NAMALWA (cell line): ENCODE data around the gene ATP5PB.
A peak's percentile ranks its signal among the peaks of the same experiment; 100 is the strongest.

Source experiments
- DNase-seq: peaks from one replicate; pipeline ENCODE4 v3.0.0-alpha.2; 2015; ENCODE audit warnings: low spot score

ATP5PB gene

DNA sequence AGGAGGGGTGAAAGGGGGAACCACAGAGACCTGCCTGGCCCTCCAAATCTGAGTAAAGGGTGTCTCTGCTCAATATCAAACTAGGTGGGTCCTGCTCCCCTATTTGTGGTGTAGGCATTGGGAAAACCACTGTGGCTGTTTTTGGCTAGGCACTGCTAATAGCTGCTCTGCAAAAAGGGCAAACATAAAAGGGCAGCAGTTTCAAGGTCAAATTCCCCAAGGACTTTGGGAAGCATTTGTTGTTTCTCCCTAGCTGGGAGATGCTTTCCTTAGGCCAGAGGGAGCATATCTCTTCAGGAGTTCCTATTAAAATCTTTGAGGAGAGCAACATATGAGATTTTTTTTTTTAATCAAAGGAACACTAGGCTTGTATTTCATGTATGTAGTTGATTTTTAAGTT lies 26.9 kb downstream of the ATP5PB start:
- no peak for DNase-seq

DNA sequence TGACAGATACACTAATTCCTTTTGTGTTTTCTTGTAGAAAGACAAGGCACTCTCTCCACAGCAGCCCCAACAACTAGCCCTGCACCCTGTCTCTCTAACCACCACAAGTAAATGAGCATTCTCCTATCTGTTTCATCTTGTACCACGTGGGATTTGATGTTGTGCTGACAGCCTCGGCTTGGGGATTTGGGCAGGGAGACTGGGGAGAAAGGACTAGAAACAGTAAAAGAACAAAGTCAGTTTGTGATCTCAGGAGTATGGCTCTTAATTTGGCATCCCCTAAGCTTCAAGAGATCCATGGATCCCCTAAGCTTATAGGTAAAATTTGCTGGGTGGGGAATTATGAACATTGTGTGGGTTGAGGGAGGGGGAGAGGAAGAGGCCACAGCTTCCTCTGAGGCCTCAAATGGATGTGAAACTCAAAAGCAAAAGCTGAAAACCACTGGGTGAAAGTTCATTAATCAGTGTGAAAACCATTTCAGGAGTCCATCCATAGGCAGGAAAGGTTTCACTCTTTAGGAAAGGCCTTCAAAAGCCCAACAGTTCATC lies 27.6 kb downstream of the ATP5PB start:
- no peak for DNase-seq

- DNase-seq, result no peak
Observed at GRCh38 chr1:111480674-111481073, 31.4 kb downstream of the ATP5PB start.

- DNase-seq, result peak; percentile 53
Observed at GRCh38 chr1:111481387-111482221, 32.3 kb downstream of the ATP5PB start.

DNA sequence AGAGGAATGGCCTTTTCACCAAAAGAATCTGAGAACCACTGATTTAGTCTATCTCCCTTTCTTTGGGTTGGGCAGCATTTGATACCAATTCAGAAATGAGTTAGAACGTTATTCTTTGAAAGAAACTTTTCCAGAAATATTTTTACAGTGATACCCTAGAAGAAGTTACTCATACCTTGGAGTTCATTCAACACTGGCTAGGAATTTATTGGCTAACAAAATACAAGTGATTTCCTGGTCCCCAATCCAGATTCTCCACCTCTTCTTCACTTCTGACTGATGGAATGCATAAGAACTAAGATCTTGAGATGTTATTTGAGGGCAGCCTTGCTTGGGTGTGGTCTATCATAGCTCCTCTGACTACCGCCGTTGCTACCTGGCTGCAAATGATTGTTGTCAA lies 33.9 kb downstream of the ATP5PB start:
- DNase-seq, result no peak

DNA sequence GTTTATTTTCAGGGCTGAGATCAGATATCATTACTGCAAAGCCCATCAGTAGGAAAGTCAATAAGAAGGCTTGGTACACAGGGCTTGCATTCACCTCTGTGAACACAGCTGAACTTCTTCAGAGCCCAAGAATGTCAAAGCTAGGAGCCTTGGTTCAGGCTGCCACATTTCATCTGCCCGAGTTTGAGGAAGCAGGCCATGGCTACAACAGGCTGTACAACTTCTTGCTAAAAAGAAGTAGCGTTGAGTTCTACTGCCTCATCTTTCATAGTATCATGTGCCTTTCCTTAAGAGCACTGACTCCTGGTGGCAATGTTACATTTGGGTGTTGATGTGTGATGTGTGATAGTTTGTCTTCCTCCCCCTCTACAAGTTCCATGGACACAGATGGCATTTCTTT lies 34.6 kb downstream of the ATP5PB start:
- no peak for DNase-seq

DNA sequence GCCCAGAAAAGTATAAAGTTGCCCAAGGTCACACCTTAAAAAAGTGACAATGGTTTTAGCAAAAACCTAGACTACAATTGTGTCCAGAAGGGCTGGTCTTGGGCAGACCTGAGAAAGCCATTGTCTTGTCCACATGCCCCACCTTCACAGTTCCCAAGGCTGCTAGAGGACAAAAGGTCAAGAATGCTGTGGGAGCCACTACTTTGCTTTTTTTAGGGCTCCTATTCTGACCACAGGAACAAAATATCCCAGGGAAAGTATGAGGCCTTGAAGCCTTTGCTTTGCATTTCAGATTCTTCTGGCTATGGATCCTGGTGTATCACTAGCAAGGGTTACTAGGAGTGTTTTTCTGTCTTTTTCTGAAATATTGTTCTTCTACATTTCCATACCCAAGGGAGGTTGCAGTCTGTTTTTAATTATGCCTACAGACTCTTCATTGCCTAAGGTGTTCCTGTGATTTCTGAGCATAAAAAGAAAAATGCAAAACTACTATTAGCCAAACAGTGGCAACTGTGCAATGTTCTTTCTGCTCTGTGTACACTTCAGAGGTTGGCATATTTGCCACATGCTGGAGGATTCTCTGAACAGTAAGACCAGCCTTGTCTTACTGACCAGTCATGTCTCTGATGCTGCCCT lies 35.2 kb downstream of the ATP5PB start:
- DNase-seq, result no peak

DNA sequence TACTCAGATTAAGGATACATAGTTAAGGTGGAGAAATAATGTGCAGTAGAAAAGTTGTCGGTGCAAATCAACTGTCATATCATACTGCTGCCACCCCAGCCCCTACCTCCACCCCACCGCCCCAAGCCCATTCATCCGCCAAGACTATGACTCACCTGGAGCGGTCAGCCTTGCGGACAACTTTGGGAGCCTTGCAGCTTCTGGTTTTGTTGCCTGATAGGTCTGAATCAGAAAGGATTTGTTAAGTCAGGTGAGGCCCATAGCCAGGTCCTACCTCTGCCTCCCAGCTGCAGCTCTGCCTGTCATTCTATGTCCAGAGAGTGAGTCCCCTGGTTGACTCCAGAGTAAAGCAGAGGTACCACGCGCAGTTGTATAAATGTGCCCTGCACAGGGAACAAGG lies 37.2 kb downstream of the ATP5PB start:
- DNase-seq, result no peak

DNA sequence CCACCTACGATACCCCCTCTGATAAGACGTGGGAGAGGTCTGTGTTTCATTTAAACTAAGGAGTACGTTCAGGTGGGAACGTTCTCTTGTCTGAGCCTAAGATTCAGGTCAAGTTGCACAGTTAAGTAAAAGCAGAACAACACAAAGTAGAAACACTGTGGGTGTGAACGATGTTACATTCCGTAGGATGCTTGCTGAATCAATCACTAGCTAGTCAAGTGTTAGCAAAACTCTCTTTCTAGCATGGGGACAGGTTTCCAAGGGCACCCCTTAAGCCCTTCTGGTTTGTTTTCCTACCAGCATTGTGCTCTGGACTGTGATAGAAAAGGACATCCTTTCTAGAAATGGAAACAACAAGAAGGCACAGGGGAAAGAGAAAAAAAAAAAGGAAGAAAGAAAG lies 37.9 kb downstream of the ATP5PB start:
- DNase-seq, result no peak

DNA sequence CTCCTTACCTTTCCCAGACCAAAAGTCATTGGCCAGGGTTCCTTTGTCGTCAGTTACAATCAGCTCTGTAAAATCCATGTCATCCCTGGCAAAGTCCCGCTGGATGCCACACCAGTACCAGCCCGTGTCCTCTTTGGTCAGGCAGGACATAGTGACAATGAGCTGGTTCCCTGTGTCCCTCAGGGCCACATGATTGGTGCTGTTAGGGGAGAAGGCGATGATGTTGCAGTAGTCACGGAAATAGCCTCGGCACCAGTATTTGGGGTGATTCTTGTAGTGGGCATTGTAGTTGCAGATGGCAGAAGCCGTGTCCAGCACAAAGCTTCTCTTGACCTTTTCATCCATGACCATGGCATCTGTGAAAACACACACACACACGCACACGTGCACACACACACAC lies 39.4 kb downstream of the ATP5PB start:
- no peak for DNase-seq

DNA sequence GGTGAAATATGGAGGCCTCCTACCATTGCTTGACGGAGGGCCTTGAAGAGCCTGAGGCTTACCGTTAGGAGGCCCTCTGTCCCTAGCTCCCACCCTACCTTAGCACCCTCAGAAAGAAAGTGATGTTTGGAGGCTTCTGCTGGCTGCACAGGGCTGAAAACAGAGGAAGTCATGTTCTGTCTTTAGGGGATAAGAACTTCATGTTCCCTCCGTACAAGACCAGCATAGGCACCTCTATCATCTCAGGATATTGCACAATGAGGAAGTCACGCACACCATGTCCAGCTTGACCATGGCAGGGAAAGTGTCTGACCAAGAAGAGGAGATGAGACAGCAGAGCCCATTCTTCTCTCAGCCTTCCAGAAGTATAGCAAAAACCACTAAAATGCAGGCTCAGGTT lies 40.3 kb downstream of the ATP5PB start:
- no peak for DNase-seq

GRCh38 chr1:111490220-111490619 lies 41.0 kb downstream of the ATP5PB start:
- DNase-seq, result no peak

GRCh38 chr1:111491070-111491469 lies 41.8 kb downstream of the ATP5PB start:
- DNase-seq, result no peak

DNA sequence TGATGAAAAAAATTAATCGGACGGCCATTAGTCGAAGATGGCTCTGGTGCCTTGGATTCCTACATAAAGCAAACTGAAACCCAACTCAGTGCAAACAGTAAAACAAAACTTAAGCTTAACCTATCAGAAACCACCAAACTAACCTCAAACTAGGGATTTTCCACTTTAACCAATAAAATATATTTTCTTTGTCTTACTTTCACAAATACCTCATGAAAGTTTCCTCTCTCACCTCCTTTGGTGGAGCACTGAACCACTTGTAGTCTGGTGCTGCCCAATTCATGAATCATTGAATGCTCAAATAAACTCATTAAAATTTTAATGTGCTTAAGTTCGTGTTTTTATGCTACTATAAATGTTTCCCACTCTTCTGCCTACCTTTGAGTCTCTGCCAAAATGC lies 47.1 kb downstream of the ATP5PB start:
- DNase-seq, result no peak

DNA sequence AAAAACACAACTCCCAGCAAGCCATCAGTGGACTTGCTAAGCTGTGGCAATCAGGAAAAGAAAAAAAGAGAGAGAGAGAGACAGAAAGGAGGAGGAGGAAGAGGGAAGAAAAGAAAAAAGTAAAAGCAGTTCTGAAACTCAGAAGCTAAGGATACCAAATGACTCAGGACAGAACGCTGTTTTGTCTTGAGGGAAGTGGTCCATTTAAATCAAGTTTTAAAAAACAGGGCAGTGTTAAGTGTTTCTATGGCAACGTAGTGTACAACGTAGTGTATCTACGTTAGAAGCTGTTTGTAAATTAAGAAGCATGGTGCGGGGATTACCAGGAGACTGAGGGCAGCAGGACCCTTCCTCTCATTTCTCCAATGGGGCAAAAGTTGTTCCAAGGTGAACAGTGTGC lies 48.3 kb downstream of the ATP5PB start:
- no peak for DNase-seq

DNA sequence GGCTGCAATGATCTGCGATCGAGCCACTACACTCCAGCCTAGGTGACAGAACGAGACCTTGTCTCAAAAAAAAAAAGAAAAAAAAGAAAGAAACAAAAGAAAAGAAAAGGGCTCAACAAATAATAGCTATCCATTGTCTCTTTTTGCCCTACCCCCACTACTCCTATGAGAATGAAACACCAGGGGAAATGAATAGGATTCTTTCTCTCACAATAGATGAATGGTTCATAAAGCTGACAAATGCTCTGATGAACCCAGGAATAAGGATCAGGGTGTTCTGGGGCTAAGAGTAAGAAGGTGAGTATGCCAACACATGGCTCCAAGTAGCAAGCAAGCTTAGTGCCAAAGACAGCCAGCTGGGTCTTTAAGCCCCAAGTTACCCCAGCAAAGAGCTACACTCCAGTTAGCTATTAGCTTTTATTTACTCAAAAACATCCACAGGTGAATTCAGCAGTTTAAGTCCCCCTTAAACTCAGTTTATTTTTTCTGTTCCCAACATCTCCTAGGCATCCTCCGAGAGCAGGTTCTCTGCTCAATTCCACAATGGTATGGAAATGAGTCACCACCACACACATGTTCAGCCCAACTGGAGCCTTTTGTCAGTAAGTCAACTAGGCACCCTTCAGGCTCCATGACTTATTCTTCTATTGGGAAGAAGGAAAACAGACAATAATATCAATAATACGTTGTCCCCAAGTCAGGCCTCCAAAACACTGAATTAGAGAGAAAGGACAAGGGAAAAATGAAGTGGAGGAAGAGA lies 49.9 kb downstream of the ATP5PB start:
- DNase-seq, result no peak

- DNase-seq, result no peak
Observed at GRCh38 chr1:111501645-111502044, 52.4 kb downstream of the ATP5PB start.

GRCh38 chr1:111503585-111504060 lies 54.4 kb downstream of the ATP5PB start, which contains the start of the genes ADORA3 and TMIGD3:
Gene ADORA3 (minus strand): TSS chr1:111503633. CDS start chr1:111503354, 279 bp downstream.
Gene TMIGD3 (minus strand): TSS chr1:111503633. CDS start chr1:111503354, 279 bp downstream.
- DNase-seq, result peak; percentile 38

- no peak for DNase-seq
Observed at GRCh38 chr1:111504097-111504496, 54.8 kb downstream of the ATP5PB start.

GRCh38 chr1:111505641-111506119 lies 56.4 kb downstream of the ATP5PB start:
- DNase-seq, result peak; percentile 81

DNA sequence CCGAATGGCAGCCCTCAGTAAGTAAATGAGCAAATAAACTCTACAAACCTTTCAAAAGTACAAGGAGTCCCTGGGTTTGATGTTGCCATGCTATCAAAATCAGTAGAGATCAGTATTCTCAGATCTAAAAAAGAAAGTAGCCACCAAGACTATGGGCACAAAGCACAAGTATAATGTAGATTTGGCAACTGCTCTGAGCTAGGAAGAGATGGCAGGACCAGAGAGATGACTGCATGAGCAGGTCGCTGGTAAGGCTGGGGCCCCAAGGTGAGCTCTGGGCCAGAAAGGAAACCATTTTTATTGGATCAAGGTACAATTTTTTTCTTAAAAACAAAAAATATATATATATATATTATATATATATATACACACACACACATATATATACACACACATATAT lies 57.3 kb downstream of the ATP5PB start:
- DNase-seq, result no peak
